Activated T-helper 2 cell treated with anti-CD3 and anti-CD28 coated beads, Interferon-gamma antibody, Interleukin-2, Interleukin-4, amounts not matched to agents 10 μg/mL and 5 μg/mL and 100 μg/mL, durations not matched to agents 14 hours and 24 hours and 36 hours (primary cell): ENCODE measurements around the gene BICDL2. TPM values are rescaled to one million over a fixed set of nuclear protein-coding genes. Genes with fewer than 3 reads are reported as not detected.

Experiments used
- DNase-seq: peaks from one replicate; pipeline ENCODE4 v3.0.0; 2021; ENCODE audit warnings: low spot score
- H3K27ac Mint-ChIP-seq: one replicate; pipeline ENCODE4 v1.8.0; 2021; ENCODE audit warnings: mixed read lengths
- H3K27me3 Mint-ChIP-seq: one replicate; pipeline ENCODE4 v1.8.0; 2021; ENCODE audit warnings: low read depth, mixed read lengths
- H3K36me3 Mint-ChIP-seq: one replicate; pipeline ENCODE4 v1.8.0; 2021; ENCODE audit warnings: low read depth, mixed read lengths
- H3K4me1 Mint-ChIP-seq: one replicate; pipeline ENCODE4 v1.8.0; 2021; ENCODE audit warnings: low read depth, mixed read lengths
- H3K4me3 Mint-ChIP-seq: one replicate; pipeline ENCODE4 v1.8.0; 2021; ENCODE audit warnings: low read depth, mild to moderate bottlenecking, moderate library complexity, mixed read lengths
- H3K9me3 Mint-ChIP-seq: one replicate; pipeline ENCODE4 v1.8.0; 2021; ENCODE audit warnings: mixed read lengths
- intact Hi-C: fragments of 100-400 bp; cut with micrococcal nuclease; formaldehyde crosslinking; loops from one replicate; pipeline ENCODE4 v1.15.1; 2023
- total RNA-seq: library from RNA; stranded (reverse); gene quantifications from 2 replicates; pipeline ENCODE4 v1.2.3, GENCODE V29; 2022

Gene BICDL2
- total RNA-seq, 1 donor from 2014 or later = 0.84 TPM

- Mint-ChIP-seq H3K27ac (peak within 1 kb of the TSS; percentile 90), H3K9me3 (no peaks in the 10 kb centered on the region), H3K4me3 (peak within 1 kb of the TSS; percentile 87), H3K4me1 (peaks cover 39% of the 10 kb centered on the region), H3K36me3 (peaks cover 28% of the 10 kb centered on the region), H3K27me3 (peaks cover 3% of the 10 kb centered on the region)
- intact Hi-C loops = loop anchor here (2.0 to 10.0 kb wide), 3 partner anchors 42 to 119 kb away; partner anchors contain the start of gene PKMYT1
- DNase-seq = peak; percentile 95
Measured at GRCh38 chr16:3023669-3024478, 12.9 kb downstream of the BICDL2 start, which contains the start of the genes HCFC1R1 and THOC6. Gene HCFC1R1 (minus strand): TSS chr16:3023942. CDS start chr16:3023941, 1 bp downstream. Gene THOC6 (plus strand): TSS chr16:3024035. CDS start chr16:3024327, 292 bp downstream.

GRCh38 chr16:3023415-3023668 lies 13.4 kb downstream of the BICDL2 start:
- Mint-ChIP-seq H3K27ac (peak overlapping the region; percentile 90), H3K36me3 (peaks cover 28% of the 10 kb centered on the region), H3K4me1 (peaks cover 37% of the 10 kb centered on the region), H3K27me3 (peaks cover 7% of the 10 kb centered on the region), H3K9me3 (no peaks in the 10 kb centered on the region), H3K4me3 (peak overlapping the region; percentile 87)
- DNase-seq = no peak
- intact Hi-C loops = loop anchor here (2.0 to 10.0 kb wide), 3 partner anchors 41 to 119 kb away; partner anchors contain the start of gene PKMYT1

- no peak for DNase-seq
- H3K27ac Mint-ChIP-seq = peak overlapping the region; percentile 90
- peaks cover 28% of the 10 kb centered on the region for H3K36me3 Mint-ChIP-seq
- H3K27me3 Mint-ChIP-seq = peaks cover 10% of the 10 kb centered on the region
- H3K9me3 Mint-ChIP-seq = no peaks in the 10 kb centered on the region
- intact Hi-C loops = loop anchor here (2.0 to 10.0 kb wide), 3 partner anchors 41 to 118 kb away; partner anchors contain the start of gene PKMYT1
- peak overlapping the region; percentile 87 for H3K4me3 Mint-ChIP-seq
- peaks cover 35% of the 10 kb centered on the region for H3K4me1 Mint-ChIP-seq
Measured at GRCh38 chr16:3022684-3023414, 13.9 kb downstream of the BICDL2 start.

- Mint-ChIP-seq H3K27ac (peak overlapping the region; percentile 90), H3K9me3 (no peaks in the 10 kb centered on the region), H3K36me3 (peaks cover 23% of the 10 kb centered on the region), H3K27me3 (peaks cover 11% of the 10 kb centered on the region), H3K4me1 (peaks cover 35% of the 10 kb centered on the region), H3K4me3 (peak overlapping the region; percentile 87)
- intact Hi-C loops = loop anchor here (2.0 to 10.0 kb wide), 3 partner anchors 40 to 117 kb away; partner anchors contain the start of gene PKMYT1
- peak; percentile 64 for DNase-seq
Measured at GRCh38 chr16:3022208-3022683, 14.5 kb downstream of the BICDL2 start.

- peaks cover 35% of the 10 kb centered on the region for H3K4me1 Mint-ChIP-seq
- peak overlapping the region; percentile 90 for H3K27ac Mint-ChIP-seq
- peaks cover 16% of the 10 kb centered on the region for H3K27me3 Mint-ChIP-seq
- peaks cover 17% of the 10 kb centered on the region for H3K36me3 Mint-ChIP-seq
- no peaks in the 10 kb centered on the region for H3K9me3 Mint-ChIP-seq
- intact Hi-C loops = loop anchor here (2.0 to 10.0 kb wide), 3 partner anchors 39 to 117 kb away; partner anchors contain the start of gene PKMYT1
- H3K4me3 Mint-ChIP-seq = peak overlapping the region; percentile 87
- DNase-seq = peak; percentile 69
Measured at GRCh38 chr16:3021449-3022207, 15.1 kb downstream of the BICDL2 start.

- intact Hi-C loops = loop anchor here (1.0 to 10.0 kb wide), 3 partner anchors 18 to 104 kb away; partner anchors contain the start of gene PKMYT1
- Mint-ChIP-seq H3K9me3 (no peaks in the 10 kb centered on the region), H3K36me3 (peaks cover 9% of the 10 kb centered on the region), H3K4me1 (peaks cover 35% of the 10 kb centered on the region), H3K4me3 (peak overlapping the region; percentile 87), H3K27ac (peak overlapping the region; percentile 90), H3K27me3 (peaks cover 16% of the 10 kb centered on the region)
- peak; percentile 41 for DNase-seq
Measured at GRCh38 chr16:3020604-3021448, 15.9 kb downstream of the BICDL2 start.

- Mint-ChIP-seq H3K9me3 (no peaks in the 10 kb centered on the region), H3K4me3 (peak within 1 kb of the TSS; percentile 88), H3K36me3 (peaks cover 3% of the 10 kb centered on the region), H3K27ac (peak within 1 kb of the TSS; percentile 90), H3K27me3 (peaks cover 16% of the 10 kb centered on the region), H3K4me1 (peaks cover 34% of the 10 kb centered on the region)
- intact Hi-C loops = loop anchor here (1.0 to 10.0 kb wide), 3 partner anchors 17 to 105 kb away; partner anchors contain the start of gene PKMYT1
- peak; percentile 70 for DNase-seq
Measured at GRCh38 chr16:3020247-3020603, 16.5 kb downstream of the BICDL2 start, which contains the start of gene TNFRSF12A. Gene TNFRSF12A (plus strand): TSS chr16:3020368. CDS start chr16:3020398, 30 bp downstream.

- peaks cover 32% of the 10 kb centered on the region for H3K4me1 Mint-ChIP-seq
- peak overlapping the region; percentile 68 for H3K27ac Mint-ChIP-seq
- no peak for DNase-seq
- H3K4me3 Mint-ChIP-seq = peak overlapping the region; percentile 88
- peaks cover 3% of the 10 kb centered on the region for H3K36me3 Mint-ChIP-seq
- no peaks in the 10 kb centered on the region for H3K9me3 Mint-ChIP-seq
- peaks cover 16% of the 10 kb centered on the region for H3K27me3 Mint-ChIP-seq
- intact Hi-C loops = loop anchor here (1.0 to 10.0 kb wide), 3 partner anchors 16 to 105 kb away; partner anchors contain the start of gene PKMYT1
Measured at GRCh38 chr16:3019594-3020246, 17.0 kb downstream of the BICDL2 start.

- Mint-ChIP-seq H3K4me3 (no peak within 1 kb of the TSS), H3K27me3 (peaks cover 21% of the 10 kb centered on the region), H3K9me3 (no peaks in the 10 kb centered on the region), H3K36me3 (no peaks in the 10 kb centered on the region), H3K4me1 (peaks cover 24% of the 10 kb centered on the region), H3K27ac (no peak within 1 kb of the TSS)
- intact Hi-C loops = no loop called here
- DNase-seq = no peak
Measured at GRCh38 chr16:3017794-3018506, 18.8 kb downstream of the BICDL2 start, which contains the start of gene CLDN6. Gene CLDN6 (minus strand): TSS chr16:3018183. CDS start chr16:3016021, 2,162 bp downstream.

GRCh38 chr16:3017344-3017743 lies 19.4 kb downstream of the BICDL2 start:
- Mint-ChIP-seq H3K9me3 (no peaks in the 10 kb centered on the region), H3K4me3 (no peak overlapping the region), H3K27ac (no peak overlapping the region), H3K36me3 (no peaks in the 10 kb centered on the region), H3K4me1 (peaks cover 18% of the 10 kb centered on the region), H3K27me3 (peaks cover 24% of the 10 kb centered on the region)
- no peak for DNase-seq
- intact Hi-C loops = no loop called here
